GM21717 (cell line): ENCODE data around the gene ZNF132.
"Not testable (repeated sequence)": the region's sequence is repeated elsewhere in the genome, so short reads cannot be mapped to it uniquely, and the experiment has no call there.

Experiments
- ATAC-seq: cut with Tn5 transposase; IDR thresholded peaks from one replicate; pipeline ENCODE4 v1.9.1; 2021; ENCODE audit warnings: mild to moderate bottlenecking, moderate library complexity; ENCODE audit not compliant: unreplicated experiment

ZNF132 gene

DNA sequence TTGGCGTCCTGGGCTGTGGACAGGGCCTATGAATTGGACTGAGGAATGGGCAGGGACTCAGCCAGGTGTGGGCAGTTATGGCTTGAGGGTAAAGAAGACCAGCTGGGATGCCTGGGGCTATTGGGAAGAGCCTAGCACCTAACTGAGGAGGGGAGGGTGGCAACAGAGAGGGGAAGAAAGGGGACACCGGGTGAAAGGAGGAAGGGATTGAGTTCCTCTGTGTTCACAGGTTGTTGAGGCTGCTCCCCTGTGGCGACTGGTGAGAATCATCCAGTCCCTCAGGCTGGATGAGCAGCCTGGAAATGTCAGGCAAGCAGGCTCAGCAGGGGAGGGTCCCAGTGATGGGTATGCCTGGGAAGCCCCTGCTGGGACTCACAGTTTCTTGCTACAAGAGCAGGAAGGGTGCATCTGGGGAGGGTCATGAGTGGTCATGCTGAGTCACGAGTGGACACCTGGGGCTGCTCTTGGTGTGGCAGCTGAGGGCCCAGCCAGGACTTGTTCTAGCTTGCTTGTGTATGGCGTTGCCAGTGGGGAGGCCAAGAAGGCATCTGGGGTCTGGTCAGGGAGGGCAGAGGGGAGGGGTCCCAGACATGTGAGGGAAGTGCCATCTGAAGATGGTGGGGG is 28.4 kb upstream of the ZNF132 start:
- no peak for ATAC-seq

DNA sequence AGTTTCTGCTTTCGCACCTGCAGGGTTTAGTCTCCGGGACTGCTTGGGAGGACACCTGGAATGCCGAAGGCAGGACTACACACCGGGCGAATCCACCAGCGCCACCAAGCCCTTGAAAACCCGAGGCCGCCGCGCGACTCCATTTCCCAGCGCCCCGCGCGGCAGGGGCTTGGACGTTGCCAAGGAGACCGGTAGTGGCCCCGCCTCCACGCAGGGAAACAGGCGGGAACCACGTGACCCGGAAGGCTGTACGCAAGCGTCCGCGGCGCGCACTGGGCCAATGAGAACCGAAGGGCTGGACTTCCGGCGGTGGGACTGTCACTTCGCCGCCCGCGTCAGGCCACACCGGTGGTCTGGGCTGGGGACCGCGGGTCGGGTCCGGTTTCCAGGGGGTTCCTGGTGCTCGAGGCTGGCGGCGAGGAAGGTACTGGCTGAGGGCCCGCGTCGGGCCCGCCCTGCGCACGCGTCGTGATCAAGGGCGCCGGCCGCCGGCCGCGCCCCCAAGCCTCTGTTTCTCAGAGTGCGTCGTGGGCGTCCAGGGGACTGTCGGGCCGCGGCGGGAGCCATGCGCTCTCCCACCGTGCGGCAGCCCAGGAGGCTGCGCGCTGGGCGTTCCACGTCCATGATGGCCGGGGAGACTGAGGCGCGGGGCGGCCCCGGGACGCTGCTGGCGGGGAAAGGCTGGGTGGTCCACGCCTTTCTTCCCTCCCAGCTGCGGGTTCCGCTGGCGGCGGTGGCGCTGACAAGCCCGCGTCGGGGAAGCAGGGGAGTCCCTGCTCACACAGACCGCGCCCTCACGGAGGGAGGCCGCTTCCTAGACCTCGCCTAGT is 27.0 kb upstream of the ZNF132 start, which contains the start of gene ZNF324:
Gene ZNF324, plus strand, starts transcription at position 321 of the 830 bp plus-strand sequence. CDS start 2,106 bp downstream, outside the sequence.
- ATAC-seq, result peak; percentile 83

GRCh38 chr19:58466089-58466759 is 26.3 kb upstream of the ZNF132 start:
- ATAC-seq, result peak; percentile 9

GRCh38 chr19:58460039-58460438 is 20.1 kb upstream of the ZNF132 start:
- no peak for ATAC-seq

DNA sequence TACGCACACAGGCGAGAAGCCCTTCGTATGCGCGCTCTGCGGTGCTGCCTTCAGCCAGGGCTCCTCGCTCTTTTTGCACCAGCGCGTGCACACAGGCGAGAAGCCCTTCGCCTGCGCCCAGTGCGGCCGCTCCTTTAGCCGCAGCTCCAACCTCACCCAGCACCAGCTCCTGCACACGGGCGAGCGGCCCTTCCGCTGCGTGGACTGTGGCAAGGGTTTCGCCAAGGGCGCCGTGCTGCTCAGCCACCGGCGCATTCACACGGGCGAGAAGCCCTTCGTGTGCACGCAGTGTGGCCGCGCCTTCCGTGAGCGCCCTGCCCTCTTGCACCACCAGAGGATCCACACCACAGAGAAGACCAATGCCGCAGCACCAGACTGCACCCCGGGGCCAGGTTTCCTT is 16.2 kb upstream of the ZNF132 start:
- ATAC-seq, result no peak

GRCh38 chr19:58455306-58455705 is 15.4 kb upstream of the ZNF132 start:
- ATAC-seq, result no peak

DNA sequence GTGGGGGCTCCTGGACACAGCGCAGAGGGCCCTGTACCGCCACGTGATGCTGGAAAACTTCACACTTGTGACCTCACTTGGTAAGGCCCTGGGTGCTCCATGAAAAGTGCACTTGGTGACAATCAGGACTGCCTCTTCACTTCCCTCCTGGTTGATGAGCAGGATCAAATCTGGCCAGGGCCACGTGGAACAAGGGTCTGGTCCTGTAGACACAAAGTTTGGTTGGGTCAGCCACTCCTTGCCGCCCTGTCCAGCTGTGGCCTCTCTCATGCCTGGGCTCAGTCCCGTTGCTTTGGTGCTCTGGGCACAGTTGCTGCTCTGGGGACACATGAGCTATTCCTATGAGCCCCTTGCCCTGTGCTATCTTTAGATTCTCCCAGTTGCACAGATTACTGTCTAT is 13.8 kb upstream of the ZNF132 start:
- ATAC-seq, result no peak

- ATAC-seq, result peak; percentile 86
Observed at GRCh38 chr19:58451358-58452101, 11.6 kb upstream of the ZNF132 start, which contains the start of gene ZNF324B. TSS of gene ZNF324B (plus strand) at chr19:58451622. CDS start at chr19:58453702, 2,080 bp downstream.

DNA sequence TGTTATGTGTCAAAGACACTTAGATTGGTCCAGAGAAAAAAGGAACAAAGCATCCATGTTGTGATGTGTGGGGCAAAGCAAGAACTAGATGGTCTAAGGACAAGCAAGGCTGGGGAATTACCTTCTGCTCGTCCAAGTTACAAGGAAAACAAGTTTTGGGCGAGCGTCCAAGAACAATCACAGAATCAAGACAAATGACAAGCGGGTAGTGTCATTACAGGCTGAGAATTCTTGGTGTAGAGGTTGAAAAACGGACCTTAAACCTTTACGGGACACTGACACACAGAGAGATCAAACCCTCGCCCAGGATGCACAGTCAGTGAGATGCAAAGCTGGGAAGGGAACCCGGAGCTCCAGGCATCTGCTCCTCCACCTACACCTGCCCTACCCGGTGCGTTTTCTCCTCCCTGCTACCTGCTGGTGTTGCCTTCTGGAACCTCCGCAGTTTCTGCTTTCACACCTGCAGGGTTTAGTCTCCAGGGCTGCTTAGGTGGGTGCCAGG is 11.0 kb upstream of the ZNF132 start:
- peak; percentile 11 for ATAC-seq

GRCh38 chr19:58449980-58450379 is 10.0 kb upstream of the ZNF132 start:
- not testable (repeated sequence) for ATAC-seq

- not testable (repeated sequence) for ATAC-seq
Observed at GRCh38 chr19:58448860-58449259, 8.9 kb upstream of the ZNF132 start.

GRCh38 chr19:58442986-58443385 is 3.0 kb upstream of the ZNF132 start:
- not testable (repeated sequence) for ATAC-seq

DNA sequence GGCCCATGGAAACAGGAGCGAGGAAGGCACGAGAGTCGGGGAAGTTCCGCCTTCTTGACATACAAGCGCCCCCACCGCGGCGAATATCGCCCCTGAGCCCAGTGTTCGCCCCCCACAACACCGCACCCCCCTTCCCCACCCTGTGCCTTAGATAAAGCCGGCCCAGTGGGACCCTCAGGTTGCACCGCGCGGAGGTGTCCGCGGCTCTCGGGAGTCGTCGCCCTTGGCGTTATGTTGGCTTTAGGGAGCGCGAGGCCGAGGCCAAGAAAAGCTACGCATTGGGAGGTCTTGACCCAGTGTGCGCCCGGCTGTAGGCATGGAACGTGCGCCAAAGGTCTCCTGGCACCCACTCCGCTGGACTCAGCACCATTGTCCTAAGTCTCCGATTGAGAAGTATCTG is 603 bp upstream of the ZNF132 start:
- no peak for ATAC-seq

- no peak for ATAC-seq
Observed at GRCh38 chr19:58434217-58434616, 5.7 kb downstream of the ZNF132 start.

GRCh38 chr19:58429745-58430144 is 10.2 kb downstream of the ZNF132 start:
- no peak for ATAC-seq

DNA sequence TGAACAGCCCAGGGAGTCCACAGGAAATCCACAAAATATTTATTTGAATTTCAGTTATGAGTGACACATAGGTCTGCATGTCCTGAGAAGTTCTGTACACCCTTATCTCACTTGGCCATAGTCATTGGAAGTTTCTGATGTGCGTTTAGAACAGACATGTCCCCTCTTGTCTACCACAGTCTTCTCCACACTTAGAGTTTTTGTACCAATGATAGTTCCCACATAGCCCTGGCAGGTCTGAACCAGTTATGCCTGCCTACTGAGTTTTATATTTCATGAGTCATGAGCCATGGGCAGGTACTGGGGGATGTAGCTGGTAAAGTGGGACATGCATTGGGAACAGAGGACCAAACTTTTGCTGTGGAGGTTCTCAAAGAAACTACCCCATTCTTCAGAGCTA is 11.3 kb downstream of the ZNF132 start:
- ATAC-seq, result no peak

- ATAC-seq, result no peak
Observed at GRCh38 chr19:58417071-58417470, 22.9 kb downstream of the ZNF132 start.

DNA sequence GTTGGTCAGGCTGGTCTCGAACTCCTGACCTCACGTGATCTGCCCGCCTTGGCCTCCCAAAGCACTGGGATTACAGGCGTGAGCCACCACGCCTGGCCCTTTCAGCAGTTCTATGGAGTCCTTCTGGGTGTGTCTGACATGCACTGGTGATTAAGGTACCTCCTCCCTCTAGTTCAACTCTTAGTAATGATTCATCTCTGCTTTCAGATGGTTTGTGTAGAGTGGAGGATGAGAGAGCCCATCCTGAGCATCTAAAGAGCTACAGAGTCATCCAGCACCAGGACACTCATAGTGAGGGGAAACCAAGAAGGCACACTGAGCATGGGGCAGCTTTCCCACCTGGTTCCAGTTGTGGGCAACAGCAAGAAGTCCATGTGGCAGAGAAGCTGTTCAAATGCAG is 23.3 kb downstream of the ZNF132 start:
- no peak for ATAC-seq

DNA sequence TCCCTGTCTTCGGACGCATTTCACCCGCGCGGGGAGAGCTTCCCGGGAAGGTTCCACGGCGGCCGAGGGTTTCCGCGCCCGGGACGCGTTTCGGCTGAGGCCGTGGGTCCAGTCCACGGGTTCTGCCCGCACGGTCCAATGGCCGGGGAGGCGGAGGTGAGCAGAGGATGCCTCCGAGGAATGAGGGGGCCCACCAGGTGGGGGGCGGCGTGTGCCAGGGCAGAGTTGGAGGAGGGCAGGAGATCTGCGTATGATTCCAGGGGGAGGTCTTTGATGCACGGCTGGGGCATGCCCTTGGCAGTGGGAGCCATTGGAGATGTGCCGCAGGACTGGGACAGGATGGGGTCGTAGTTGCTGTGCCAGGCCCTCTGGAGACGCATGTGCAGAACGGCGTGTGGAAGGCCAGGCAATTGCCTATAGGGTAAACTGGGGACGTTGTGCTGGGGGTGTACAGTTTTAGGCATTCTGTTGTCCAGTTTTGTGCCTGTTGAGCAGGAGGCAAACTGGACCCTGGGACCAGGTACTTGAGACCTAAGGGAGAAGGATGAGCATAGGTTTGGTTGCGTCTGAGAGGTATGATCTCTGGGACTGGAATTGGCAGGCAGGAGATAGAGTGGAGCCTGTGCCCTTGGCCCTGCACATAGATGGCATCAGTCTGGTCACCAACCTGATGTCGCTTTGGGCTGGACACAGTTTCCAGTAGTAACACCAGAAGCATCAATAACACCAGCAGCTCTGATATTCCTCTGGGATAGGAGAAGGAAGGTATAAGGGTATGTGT is 30.8 kb downstream of the ZNF132 start:
- ATAC-seq, result peak; percentile 23
